PFSK-1 (cell line): ENCODE measurements around the gene GABBR2.

Experiments
- FOXP2 ChIP-seq: optimal IDR thresholded peaks from 2 replicates; pipeline ENCODE3; 2011; ENCODE audit warnings: borderline replicate concordance, control low read depth, inconsistent platforms; ENCODE audit not compliant: insufficient read depth; ENCODE audit errors: extremely low read length, extremely low read depth
- POLR2AphosphoS5 ChIP-seq: IDR thresholded peaks from 2 replicates; pipeline ENCODE4 v1.6.1; 2012; ENCODE audit warnings: low read depth, mild to moderate bottlenecking, control low read depth, low read length, moderate library complexity
- REST ChIP-seq, 2 experiments: IDR thresholded peaks; 2 replicates each; pipeline versions ENCODE4 v1.6.1 to v1.8.0; 2011 to 2012; ENCODE audit warnings: low read depth in 2 of 2, low read length in 2 of 2, control low read depth in 1 of 2, inconsistent platforms in 1 of 2, mild to moderate bottlenecking in 1 of 2, moderate library complexity in 1 of 2; ENCODE audit not compliant: insufficient read depth in 1 of 2
- SIN3A ChIP-seq: IDR thresholded peaks from 2 replicates; pipeline ENCODE4 v1.6.1; 2012; ENCODE audit warnings: mild to moderate bottlenecking, low read length, moderate library complexity, borderline replicate concordance; ENCODE audit not compliant: insufficient read depth
- TAF1 ChIP-seq: IDR thresholded peaks from 2 replicates; pipeline ENCODE4 v1.6.1; 2012; ENCODE audit warnings: low read length, control low read depth, borderline replicate concordance; ENCODE audit not compliant: insufficient read depth

Gene GABBR2

GRCh38 chr9:98610711-98611110 is 98.0 kb downstream of the GABBR2 start:
- TF ChIP-seq FOXP2 (no peak), TAF1 (no peak), POLR2AphosphoS5 (no peak), REST (IDR thresholded peaks at IDR 0.05; ENCODE audit: insufficient read depth in 1 of 2, low read depth in 2 of 2, low read length in 2 of 2) (no peak), SIN3A (no peak)

- TF ChIP-seq REST (IDR thresholded peaks at IDR 0.05; ENCODE audit: insufficient read depth in 1 of 2, low read depth in 2 of 2, low read length in 2 of 2), result no peak
- TF ChIP-seq POLR2AphosphoS5, result no peak
- no peak for TF ChIP-seq TAF1
Measured at GRCh38 chr9:98610211-98610610, 98.5 kb downstream of the GABBR2 start.

- TF ChIP-seq POLR2AphosphoS5, result no peak
- TF ChIP-seq SIN3A, result no peak
Measured at GRCh38 chr9:98609646-98610045, 99.1 kb downstream of the GABBR2 start.

DNA sequence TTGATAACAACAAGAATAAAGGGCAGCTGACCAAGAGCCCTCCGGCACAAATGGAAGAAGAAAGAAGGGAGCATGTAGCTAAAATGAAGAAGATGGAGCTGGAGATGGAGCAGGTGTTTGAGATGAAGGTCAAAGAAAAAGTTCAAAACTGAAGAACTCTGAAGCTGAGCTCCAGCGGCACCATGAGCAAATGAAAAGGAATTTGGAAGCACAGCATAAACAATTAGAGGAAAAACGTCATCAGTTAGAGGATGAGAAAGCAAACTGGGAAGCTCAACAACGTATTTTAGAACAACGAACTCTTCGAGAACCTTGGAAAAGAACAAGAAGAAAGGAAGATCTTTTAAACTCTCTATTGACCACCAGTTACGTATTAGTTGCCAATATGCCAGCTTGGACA is 100.9 kb downstream of the GABBR2 start:
- TF ChIP-seq SIN3A (no peak), TAF1 (no peak), REST (IDR thresholded peaks at IDR 0.05; ENCODE audit: insufficient read depth in 1 of 2, low read depth in 2 of 2, low read length in 2 of 2) (no peak), FOXP2 (no peak), POLR2AphosphoS5 (no peak)

DNA sequence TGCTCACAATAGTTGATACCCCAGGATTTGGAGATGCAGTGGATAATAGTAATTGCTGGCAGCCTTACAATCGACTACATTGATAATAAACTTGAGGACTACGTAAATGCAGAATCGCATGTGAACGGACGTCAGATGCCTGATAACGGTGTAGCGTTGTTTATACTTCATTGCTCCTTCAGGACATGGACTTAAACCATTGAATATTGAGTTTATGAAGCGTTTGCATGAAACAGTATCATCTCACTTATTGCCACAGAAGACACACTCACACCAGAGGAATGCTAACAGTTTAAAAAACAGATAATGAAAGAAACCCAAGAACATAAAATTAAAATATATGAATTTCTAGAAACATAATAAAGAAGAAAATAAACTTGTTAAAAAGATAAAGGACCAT is 101.6 kb downstream of the GABBR2 start:
- TF ChIP-seq REST (IDR thresholded peaks at IDR 0.05; ENCODE audit: insufficient read depth in 1 of 2, low read depth in 2 of 2, low read length in 2 of 2) (no peak), FOXP2 (no peak), TAF1 (no peak), POLR2AphosphoS5 (no peak), SIN3A (no peak)

GRCh38 chr9:98606730-98607129 is 102.0 kb downstream of the GABBR2 start:
- no peak for TF ChIP-seq TAF1
- TF ChIP-seq FOXP2, result no peak
- TF ChIP-seq POLR2AphosphoS5, result no peak
- no peak for TF ChIP-seq REST (IDR thresholded peaks at IDR 0.05; ENCODE audit: insufficient read depth in 1 of 2, low read depth in 2 of 2, low read length in 2 of 2)
- no peak for TF ChIP-seq SIN3A
